ENCODE measurements around the gene PCGF1.

GRCh38 chr2:74537140-74537539 is 29.6 kb upstream of the PCGF1 start:
- TF ChIP-seq EZH2 (IDR thresholded peaks at IDR 0.05; ENCODE audit: insufficient read depth, poor library complexity, severe bottlenecking) (no peak), EZH2phosphoT487 (IDR thresholded peaks at IDR 0.05; ENCODE audit: insufficient read depth, low read depth) (no peak)
